Endothelial cell of umbilical vein (primary cell): Measurements from ENCODE around the gene HMGN5. TPM values are rescaled to one million over a fixed set of nuclear protein-coding genes. Genes with fewer than 3 reads are reported as not detected.

ENCODE experiments used
- BruUV-seq: library from RNA; stranded (reverse); fragments of 400-500 nt; replicated peaks from 2 replicates; lab custom pipeline; 2021; lab: Mats Ljungman, UMichigan
- CTCF ChIA-PET: fragments of 300-600, 350-600 bp; sonication (Branson Sonifier 250); formaldehyde crosslinking; loops from one replicate; lab custom pipeline; 2021; ENCODE audit warnings: antibody characterized with exemption, inconsistent platforms; lab: Charles Lee
- POLR2A ChIA-PET: fragments of 300-600, 350-600 bp; sonication (Branson Sonifier 250); formaldehyde crosslinking; loops from one replicate; lab custom pipeline; 2021; ENCODE audit warnings: antibody characterized with exemption, inconsistent platforms; lab: Charles Lee
- DNase-seq: peaks from one replicate; pipeline ENCODE4 v3.0.0-alpha.2; 2011; ENCODE audit warnings: low read depth, low spot score
- FAIRE-seq: peaks from 2 replicates; lab custom pipeline; 2011; peaks lifted over from hg19 to GRCh38; lab: Jason Lieb, UNC
- H2AFZ ChIP-seq: 2 replicates; pipeline ENCODE4 v1.6.0; 2012; ENCODE audit warnings: low read depth, low read length, control low read depth, inconsistent platforms
- H3K27ac ChIP-seq: 2 replicates; pipeline ENCODE4 v1.5.1; 2011; ENCODE audit warnings: low read depth, mild to moderate bottlenecking, control low read depth, low read length, moderate library complexity; ENCODE audit not compliant: insufficient read depth
- H3K27me3 ChIP-seq, 2 experiments: 2 replicates each; pipeline versions ENCODE4 v1.6.0 to v1.6.1; 2011; ENCODE audit warnings: low read length in 2 of 2, mixed read lengths in 1 of 2; ENCODE audit not compliant: control insufficient read depth in 2 of 2, insufficient read depth in 2 of 2
- H3K36me3 ChIP-seq, 2 experiments: 2 replicates in 1 of 2; 3 replicates in 1 of 2; pipeline ENCODE4 v1.5.1; 2011; ENCODE audit warnings: low read length in 2 of 2, mild to moderate bottlenecking in 1 of 2, moderate library complexity in 1 of 2; ENCODE audit not compliant: control insufficient read depth in 2 of 2, insufficient read depth in 2 of 2; ENCODE audit errors: extremely low read depth in 1 of 2
- H3K4me1 ChIP-seq: 3 replicates; pipeline ENCODE4 v1.5.1; 2011; ENCODE audit warnings: mild to moderate bottlenecking, low read length; ENCODE audit not compliant: control insufficient read depth, insufficient read depth; ENCODE audit errors: extremely low read depth
- H3K4me2 ChIP-seq: 2 replicates; pipeline ENCODE4 v1.6.1; 2011; ENCODE audit warnings: low read length, control low read depth, mixed read lengths; ENCODE audit not compliant: insufficient read depth
- H3K4me3 ChIP-seq, 3 experiments: fragments of 200-600 bp in 1 of 3; sonication (generic), shearing (Covaris generic) in 1 of 3; replicated peaks in 1 of 3; 2 replicates each; pipeline ENCODE4 v1.5.1; 2011 to 2016; ENCODE audit warnings: control low read depth in 3 of 3, low read length in 3 of 3, mild to moderate bottlenecking in 2 of 3, inconsistent platforms in 1 of 3, low read depth in 1 of 3, moderate library complexity in 1 of 3; ENCODE audit not compliant: insufficient read depth in 1 of 3
- H3K79me2 ChIP-seq: 2 replicates; pipeline ENCODE4 v1.6.0; 2012; ENCODE audit warnings: low read length, inconsistent platforms; ENCODE audit not compliant: control insufficient read depth, insufficient read depth
- H3K9ac ChIP-seq: replicated peaks from 2 replicates; pipeline ENCODE3; 2011; ENCODE audit warnings: low read length, control low read depth; ENCODE audit not compliant: insufficient read depth; ENCODE audit errors: extremely low read depth
- H3K9me1 ChIP-seq: replicated peaks from 3 replicates; pipeline ENCODE4 v1.6.0; 2011; ENCODE audit warnings: mild to moderate bottlenecking, low read length; ENCODE audit not compliant: control insufficient read depth, insufficient read depth; ENCODE audit errors: extremely low read depth
- H3K9me3 ChIP-seq: replicated peaks from 2 replicates; pipeline ENCODE4 v1.5.1; 2012; ENCODE audit warnings: low read length, inconsistent platforms; ENCODE audit not compliant: control insufficient read depth, insufficient read depth
- H4K20me1 ChIP-seq: replicated peaks from 2 replicates; pipeline ENCODE3; 2011; ENCODE audit warnings: mild to moderate bottlenecking, low read length; ENCODE audit not compliant: control insufficient read depth, insufficient read depth; ENCODE audit errors: extremely low read depth
- EZH2 ChIP-seq: IDR thresholded peaks from 2 replicates; pipeline ENCODE4 v1.6.1; 2012; ENCODE audit warnings: borderline replicate concordance, low read depth, mild to moderate bottlenecking, moderate library complexity, low read length, inconsistent platforms; ENCODE audit not compliant: severe bottlenecking
- FOS ChIP-seq: IDR thresholded peaks from 2 replicates; pipeline ENCODE4 v1.6.1; 2011; ENCODE audit warnings: mild to moderate bottlenecking, low read length, moderate library complexity, borderline replicate concordance; ENCODE audit not compliant: insufficient read depth
- GATA2 ChIP-seq: IDR thresholded peaks from 2 replicates; pipeline ENCODE4 v1.7.0; 2011; ENCODE audit warnings: low read depth, mild to moderate bottlenecking, moderate library complexity, mixed read lengths, low read length; ENCODE audit not compliant: insufficient read length, insufficient read depth
- JUN ChIP-seq: IDR thresholded peaks from 2 replicates; pipeline ENCODE4 v1.6.1; 2011; ENCODE audit warnings: borderline replicate concordance, low read depth; ENCODE audit not compliant: insufficient read length, insufficient read depth
- MYC ChIP-seq: IDR thresholded peaks from one replicate; pipeline ENCODE4 v1.6.1; 2011; ENCODE audit warnings: mild to moderate bottlenecking, low read depth, low read length
- POLR2A ChIP-seq: IDR thresholded peaks from 2 replicates; pipeline ENCODE4 v1.6.1; 2012; ENCODE audit warnings: low read depth, mild to moderate bottlenecking, control low read depth, low read length
- POLR2AphosphoS5 ChIP-seq: IDR thresholded peaks from 2 replicates; pipeline ENCODE4 v1.6.1; 2012; ENCODE audit warnings: low read depth, mild to moderate bottlenecking, control low read depth, low read length, moderate library complexity; ENCODE audit not compliant: insufficient read depth
- dilution Hi-C: fragments of 300-500 bp; cut with MboI; formaldehyde crosslinking; loops from one replicate; pipeline ENCODE4 v1.15.0; 2019; ENCODE audit warnings: low sequenced_read_pairs; ENCODE audit not compliant: extremely low pct_ligation_motif_present
- intact Hi-C: fragments of 100-400 bp; cut with micrococcal nuclease; formaldehyde crosslinking; loops from one replicate; pipeline ENCODE4 v1.10.0; 2022
- polyA plus RNA-seq, 4 experiments: library from polyadenylated mRNA; depleted of rRNA in 3 of 4; stranded (reverse) in 3 of 4; unstranded in 1 of 4; fragments of >200 nt; gene quantifications; 2 replicates each; pipeline versions ENCODE4 v1.2.1 to v1.2.3, GENCODE V29; 2011 to 2012; ENCODE audit warnings: missing spikeins in 1 of 4
- total RNA-seq: library from RNA; stranded (reverse); gene quantifications from 2 replicates; pipeline ENCODE4 v1.2.3, GENCODE V29; 2021
- TF ChIP-seq, protein P1 (sequence below): IDR thresholded peaks from 2 replicates; pipeline ENCODE4 v1.6.1; 2011; ENCODE audit not compliant: insufficient read depth, insufficient read length
- TF ChIP-seq, protein P2 (sequence below), 2 donors: IDR thresholded peaks; 1 replicate in 1 of 2; 2 replicates in 1 of 2; pipeline ENCODE4 v1.5.1; 2011; ENCODE audit warnings: low read length in 2 of 2, mild to moderate bottlenecking in 2 of 2, moderate library complexity in 2 of 2, control low read depth in 1 of 2, inconsistent platforms in 1 of 2, low read depth in 1 of 2; ENCODE audit not compliant: insufficient read depth in 1 of 2; ENCODE audit errors: extremely low read depth in 1 of 2

Gene HMGN5
- total and polyA plus RNA-seq, 2 donors (not counting 3 experiments of a cell fraction or from before 2014, with no cell fraction given), result 0.95 to 6.1 TPM

DNA sequence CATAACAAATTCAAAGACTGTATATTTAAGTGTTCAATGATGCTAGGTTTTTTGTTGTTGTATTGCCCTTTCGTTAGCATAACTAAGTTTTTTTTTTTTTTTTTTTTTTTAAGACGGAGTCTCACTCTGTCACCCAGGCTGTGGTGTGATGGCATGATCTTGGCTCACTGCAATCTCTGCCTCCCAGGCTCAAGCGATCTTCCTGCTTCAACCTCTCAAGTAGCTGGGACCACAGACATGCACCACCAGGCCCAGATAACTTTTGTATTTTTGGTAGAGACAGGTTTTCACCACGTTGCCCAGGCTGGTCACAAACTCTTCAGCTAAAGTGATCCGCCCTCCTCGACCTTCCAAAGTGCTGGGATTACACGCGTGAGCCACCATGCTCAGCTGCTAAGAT, 7.2 kb upstream of the HMGN5 start:
- DNase-seq, result no peak
- dilution Hi-C loops (no loop called here), intact Hi-C loops (loop anchor here (10.0 kb wide), 1 partner anchor 1546 kb away; no protein-coding TSS in a partner anchor)
- H3K4me2 ChIP-seq, result no peak overlapping the region
- H2AFZ ChIP-seq, result no peak overlapping the region
- no peak overlapping the region for H3K27ac ChIP-seq
- no peaks in the 10 kb centered on the region for H3K9me3 ChIP-seq
- BruUV-seq, result no TSS peak
- FAIRE-seq, result no peak
- TF ChIP-seq JUN, result no peak
- TF ChIP-seq, protein P1, sequence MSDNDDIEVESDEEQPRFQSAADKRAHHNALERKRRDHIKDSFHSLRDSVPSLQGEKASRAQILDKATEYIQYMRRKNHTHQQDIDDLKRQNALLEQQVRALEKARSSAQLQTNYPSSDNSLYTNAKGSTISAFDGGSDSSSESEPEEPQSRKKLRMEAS, result no peak
- no peak for TF ChIP-seq EZH2
- TF ChIP-seq FOS, result no peak
- TF ChIP-seq, protein P2, sequence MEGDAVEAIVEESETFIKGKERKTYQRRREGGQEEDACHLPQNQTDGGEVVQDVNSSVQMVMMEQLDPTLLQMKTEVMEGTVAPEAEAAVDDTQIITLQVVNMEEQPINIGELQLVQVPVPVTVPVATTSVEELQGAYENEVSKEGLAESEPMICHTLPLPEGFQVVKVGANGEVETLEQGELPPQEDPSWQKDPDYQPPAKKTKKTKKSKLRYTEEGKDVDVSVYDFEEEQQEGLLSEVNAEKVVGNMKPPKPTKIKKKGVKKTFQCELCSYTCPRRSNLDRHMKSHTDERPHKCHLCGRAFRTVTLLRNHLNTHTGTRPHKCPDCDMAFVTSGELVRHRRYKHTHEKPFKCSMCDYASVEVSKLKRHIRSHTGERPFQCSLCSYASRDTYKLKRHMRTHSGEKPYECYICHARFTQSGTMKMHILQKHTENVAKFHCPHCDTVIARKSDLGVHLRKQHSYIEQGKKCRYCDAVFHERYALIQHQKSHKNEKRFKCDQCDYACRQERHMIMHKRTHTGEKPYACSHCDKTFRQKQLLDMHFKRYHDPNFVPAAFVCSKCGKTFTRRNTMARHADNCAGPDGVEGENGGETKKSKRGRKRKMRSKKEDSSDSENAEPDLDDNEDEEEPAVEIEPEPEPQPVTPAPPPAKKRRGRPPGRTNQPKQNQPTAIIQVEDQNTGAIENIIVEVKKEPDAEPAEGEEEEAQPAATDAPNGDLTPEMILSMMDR (IDR thresholded peaks at IDR 0.05; ENCODE audit: extremely low read depth in 1 of 2, insufficient read depth in 1 of 2, low read depth in 1 of 2, low read length in 2 of 2), result no peak
- no peak for TF ChIP-seq GATA2
- no peak for TF ChIP-seq MYC
- TF ChIP-seq POLR2A, result no peak
- TF ChIP-seq POLR2AphosphoS5, result no peak
- H4K20me1 ChIP-seq, result no peaks in the 10 kb centered on the region
- H3K79me2 ChIP-seq, result peaks cover 6% of the 10 kb centered on the region
- no peaks in the 10 kb centered on the region for H3K9me1 ChIP-seq
- POLR2A ChIA-PET, result no interaction called here
- H3K27me3 ChIP-seq, result no peaks in the 10 kb centered on the region
- H3K4me3 ChIP-seq, result no peak overlapping the region
- H3K4me1 ChIP-seq, result no peaks in the 10 kb centered on the region
- H3K36me3 ChIP-seq, result no peaks in the 10 kb centered on the region
- H3K9ac ChIP-seq, result no peak overlapping the region
- CTCF ChIA-PET, result no interaction called here
